Activated CD8-positive, alpha-beta T cell treated with anti-CD3 and anti-CD28 coated beads for 36 hours (primary cell): ENCODE data around the gene CPN2. TPM values are rescaled to one million over a fixed set of nuclear protein-coding genes. Genes with fewer than 3 reads are reported as not detected.

Experiments used
- ATAC-seq: fragments of 200-7000 bp; cut with Tn5 transposase; one replicate; pipeline ENCODE4 v1.10.0; 2021; ENCODE audit warnings: mild to moderate bottlenecking, moderate library complexity
- CTCF ChIA-PET: fragments of 350-600 bp; sonication (Branson Sonifier 250); formaldehyde crosslinking; loops from one replicate; lab custom pipeline; 2021; ENCODE audit warnings: antibody characterized with exemption; lab: Charles Lee
- POLR2A ChIA-PET: fragments of 350-600 bp; sonication (Branson Sonifier 250); formaldehyde crosslinking; loops from one replicate; lab custom pipeline; 2021; ENCODE audit warnings: antibody characterized with exemption; lab: Charles Lee
- DNase-seq: peaks from one replicate; pipeline ENCODE4 v3.0.0-alpha.2; 2020
- H3K27ac Mint-ChIP-seq: one replicate; pipeline ENCODE4 v1.8.0; 2021; ENCODE audit warnings: mild to moderate bottlenecking, mixed read lengths
- H3K27me3 Mint-ChIP-seq: one replicate; pipeline ENCODE4 v1.8.0; 2021; ENCODE audit warnings: mixed read lengths
- H3K36me3 Mint-ChIP-seq: one replicate; pipeline ENCODE4 v1.8.0; 2021; ENCODE audit warnings: low read depth, mixed read lengths
- H3K4me1 Mint-ChIP-seq: one replicate; pipeline ENCODE4 v1.8.0; 2021; ENCODE audit warnings: low read depth, mixed read lengths
- H3K4me3 Mint-ChIP-seq: one replicate; pipeline ENCODE4 v1.8.0; 2021; ENCODE audit warnings: mild to moderate bottlenecking, moderate library complexity, mixed read lengths
- H3K9me3 Mint-ChIP-seq: one replicate; pipeline ENCODE4 v1.8.0; 2021; ENCODE audit warnings: mixed read lengths
- intact Hi-C: fragments of 100-400 bp; cut with micrococcal nuclease; formaldehyde crosslinking; loops from one replicate; pipeline ENCODE4 v1.10.0; 2022
- total RNA-seq, 2 experiments: library from RNA; stranded (reverse); gene quantifications; one replicate each; pipeline ENCODE4 v1.2.3, GENCODE V29; 2021
- TF ChIP-seq, protein P1 (sequence below): fragments of 200-600 bp; IDR thresholded peaks from one replicate; pipeline ENCODE4 v1.8.0; 2022; ENCODE audit warnings: antibody characterized with exemption, mild to moderate bottlenecking

Gene CPN2
- total RNA-seq, 2 experiments from 2014 or later: not detected

DNA sequence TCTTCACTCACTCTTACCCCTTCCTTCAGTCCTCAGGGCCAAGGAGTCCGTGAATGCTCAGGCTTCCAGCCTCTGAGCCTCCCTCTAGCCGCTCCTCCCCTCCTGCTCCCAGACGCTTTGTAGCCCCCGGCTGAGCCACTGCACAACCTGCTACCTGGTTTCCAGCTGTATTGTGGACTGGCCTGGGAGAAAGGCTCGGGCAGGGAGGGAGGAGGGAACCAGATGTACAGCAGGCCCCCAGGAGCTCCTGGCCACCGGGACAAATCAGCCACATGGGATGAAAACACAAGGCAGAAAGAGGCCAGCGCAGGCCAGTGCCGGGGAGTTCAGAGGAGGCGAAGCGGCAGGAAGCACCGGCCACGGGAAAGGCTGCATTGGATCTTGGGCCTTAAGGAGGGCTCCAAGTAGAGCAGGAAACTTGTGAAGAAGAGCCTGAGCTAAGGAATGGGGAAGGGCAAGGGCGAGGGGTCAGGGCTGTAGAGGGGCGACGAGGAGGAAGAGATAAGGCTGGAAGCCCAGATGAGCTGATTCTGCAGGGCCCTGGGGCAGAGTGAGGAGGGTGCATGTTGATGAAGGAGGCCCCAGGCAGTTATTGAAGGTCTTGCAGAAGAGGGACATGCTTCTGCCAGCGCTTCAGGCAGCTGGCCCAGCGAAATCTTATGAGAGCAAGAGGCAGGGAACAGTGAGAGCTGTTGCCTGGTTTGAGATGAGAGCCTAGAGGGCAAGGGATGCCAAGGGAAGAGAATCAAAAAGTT, 14.3 kb downstream of the CPN2 start:
- Mint-ChIP-seq H3K4me3 (no peak overlapping the region), H3K4me1 (no peaks in the 10 kb centered on the region), H3K27ac (no peak overlapping the region), H3K36me3 (no peaks in the 10 kb centered on the region), H3K27me3 (peaks cover 19% of the 10 kb centered on the region), H3K9me3 (no peaks in the 10 kb centered on the region)
- intact Hi-C loops: no loop called here
- ChIA-PET CTCF (interaction anchor here (1.2 to 5.7 kb wide), 4 partner anchors 8 to 258 kb away, joined by 3 to 126 read pairs (median 37); no protein-coding TSS in a partner anchor), POLR2A (interaction anchor here (0.7 kb wide), 1 partner anchor 8 kb away, joined by 3 read pairs; no protein-coding TSS in a partner anchor)
- DNase-seq: no peak
- TF ChIP-seq, protein P1, sequence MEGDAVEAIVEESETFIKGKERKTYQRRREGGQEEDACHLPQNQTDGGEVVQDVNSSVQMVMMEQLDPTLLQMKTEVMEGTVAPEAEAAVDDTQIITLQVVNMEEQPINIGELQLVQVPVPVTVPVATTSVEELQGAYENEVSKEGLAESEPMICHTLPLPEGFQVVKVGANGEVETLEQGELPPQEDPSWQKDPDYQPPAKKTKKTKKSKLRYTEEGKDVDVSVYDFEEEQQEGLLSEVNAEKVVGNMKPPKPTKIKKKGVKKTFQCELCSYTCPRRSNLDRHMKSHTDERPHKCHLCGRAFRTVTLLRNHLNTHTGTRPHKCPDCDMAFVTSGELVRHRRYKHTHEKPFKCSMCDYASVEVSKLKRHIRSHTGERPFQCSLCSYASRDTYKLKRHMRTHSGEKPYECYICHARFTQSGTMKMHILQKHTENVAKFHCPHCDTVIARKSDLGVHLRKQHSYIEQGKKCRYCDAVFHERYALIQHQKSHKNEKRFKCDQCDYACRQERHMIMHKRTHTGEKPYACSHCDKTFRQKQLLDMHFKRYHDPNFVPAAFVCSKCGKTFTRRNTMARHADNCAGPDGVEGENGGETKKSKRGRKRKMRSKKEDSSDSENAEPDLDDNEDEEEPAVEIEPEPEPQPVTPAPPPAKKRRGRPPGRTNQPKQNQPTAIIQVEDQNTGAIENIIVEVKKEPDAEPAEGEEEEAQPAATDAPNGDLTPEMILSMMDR: no peak
- no peak for ATAC-seq

DNA sequence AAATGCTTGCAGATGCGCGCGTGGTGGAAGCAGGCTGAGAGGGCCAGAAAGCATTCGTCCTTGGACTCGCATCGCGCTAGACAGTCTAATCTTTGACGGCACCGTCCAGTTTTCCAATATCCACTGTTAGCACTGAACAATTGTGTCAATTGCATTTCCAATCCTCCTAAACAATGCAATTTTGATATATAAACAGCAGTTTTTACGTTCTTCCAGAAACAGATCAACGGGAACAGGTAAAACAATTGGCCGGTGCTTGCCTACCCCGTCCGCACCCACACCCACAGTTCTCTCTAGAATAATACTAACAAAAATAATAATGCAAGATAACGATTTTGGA, 17.2 kb downstream of the CPN2 start:
- ATAC-seq: no peak
- Mint-ChIP-seq H3K4me3 (peak overlapping the region; percentile 72), H3K4me1 (no peaks in the 10 kb centered on the region), H3K36me3 (no peaks in the 10 kb centered on the region), H3K27me3 (peaks cover 21% of the 10 kb centered on the region), H3K9me3 (no peaks in the 10 kb centered on the region), H3K27ac (no peak overlapping the region)
- TF ChIP-seq, protein P1: peak; percentile 59
- no peak for DNase-seq
- CTCF ChIA-PET: interaction anchor here (0.6 to 5.7 kb wide), 21 partner anchors 8 to 393 kb away, joined by 3 to 126 read pairs (median 5); partner anchors contain the start of genes CPN2 and GP5
- intact Hi-C loops: loop anchor here (2.0 kb wide), 1 partner anchor 71 kb away; no protein-coding TSS in a partner anchor
- POLR2A ChIA-PET: interaction anchor here (1.2 kb wide), 1 partner anchor 64 kb away, joined by 7 read pairs; no protein-coding TSS in a partner anchor

DNA sequence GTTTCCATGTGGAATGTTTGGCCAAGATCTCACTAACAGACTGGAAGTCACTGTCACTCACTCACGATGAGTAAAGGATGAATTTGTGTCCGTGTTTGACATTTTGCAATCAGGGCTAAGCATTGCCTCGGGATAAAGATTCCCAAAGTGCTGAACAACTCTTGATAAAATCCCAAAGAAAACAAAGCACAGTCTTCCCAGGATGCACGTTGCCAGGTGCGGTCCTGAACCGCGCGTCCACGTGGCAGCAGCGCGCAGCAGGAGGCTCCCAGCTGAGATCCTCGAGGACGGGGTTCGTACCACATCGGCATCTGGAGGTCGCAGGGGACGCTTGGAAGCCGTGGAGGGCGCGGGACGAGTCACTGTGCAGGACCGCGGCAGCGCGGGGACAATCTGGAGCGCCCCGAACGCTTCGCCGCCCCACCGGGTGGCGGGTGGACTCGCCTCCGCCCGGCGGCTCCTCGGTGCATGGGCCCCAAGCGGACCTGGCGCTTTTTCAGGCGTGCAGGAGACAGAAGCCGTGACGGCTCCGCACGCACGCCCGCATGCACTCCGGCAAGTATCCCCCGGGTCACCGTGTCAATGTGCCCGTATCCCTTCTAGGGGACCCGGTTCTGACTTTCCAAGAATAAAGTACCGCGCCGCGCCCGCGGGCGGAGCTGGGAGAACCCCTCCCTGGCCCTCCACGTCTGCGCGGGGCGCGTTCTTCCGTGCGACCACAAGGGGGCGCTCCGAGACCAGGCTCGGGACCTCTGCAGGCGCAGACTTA, 17.7 kb downstream of the CPN2 start:
- Mint-ChIP-seq H3K27ac (no peak overlapping the region), H3K27me3 (peaks cover 21% of the 10 kb centered on the region)
- intact Hi-C loops: no loop called here

DNA sequence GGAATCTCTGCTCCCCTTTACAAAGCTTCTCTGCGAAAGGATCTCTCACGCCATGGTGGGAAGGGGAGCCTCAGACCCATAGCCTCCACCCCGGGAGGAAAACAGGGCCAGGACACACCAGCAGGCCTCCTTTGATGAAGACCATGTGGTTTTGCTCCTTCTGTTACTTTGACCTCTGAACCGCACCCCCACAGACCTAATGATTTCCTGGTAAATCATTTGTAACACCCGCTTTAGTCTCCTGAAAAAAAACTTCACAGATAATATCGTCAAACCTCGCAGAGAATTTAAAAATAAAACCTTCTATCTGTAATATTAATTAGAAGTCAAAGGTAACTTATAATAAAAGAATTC, 18.3 kb downstream of the CPN2 start:
- H3K4me1 Mint-ChIP-seq: no peaks in the 10 kb centered on the region
- ATAC-seq: no peak
- ChIA-PET CTCF (interaction anchor here (1.0 to 5.7 kb wide), 13 partner anchors 9 to 392 kb away, joined by 3 to 126 read pairs (median 9); partner anchors contain the start of genes CPN2 and GP5), POLR2A (no interaction called here)
- no peaks in the 10 kb centered on the region for H3K9me3 Mint-ChIP-seq
- H3K27me3 Mint-ChIP-seq: peaks cover 21% of the 10 kb centered on the region
- no peaks in the 10 kb centered on the region for H3K36me3 Mint-ChIP-seq
- no peak overlapping the region for H3K27ac Mint-ChIP-seq
- intact Hi-C loops: no loop called here
- DNase-seq: no peak
- H3K4me3 Mint-ChIP-seq: peak overlapping the region; percentile 72
- TF ChIP-seq, protein P1: no peak

More for the DNA sequence above, 17.7 kb downstream of the CPN2 start:
- TF ChIP-seq, protein P1: peak; percentile 99
- Mint-ChIP-seq H3K9me3 (no peaks in the 10 kb centered on the region), H3K4me3 (peak overlapping the region; percentile 72), H3K36me3 (no peaks in the 10 kb centered on the region), H3K4me1 (no peaks in the 10 kb centered on the region)
- ATAC-seq: peak; percentile 98
- ChIA-PET CTCF (interaction anchor here (0.6 to 5.7 kb wide), 24 partner anchors 9 to 393 kb away, joined by 3 to 126 read pairs (median 4); partner anchors contain the start of genes CPN2 and GP5), POLR2A (no interaction called here)
- peak; percentile 89 for DNase-seq
